ENCODE measurements around the gene RHOG. TPM values are rescaled to one million over a fixed set of nuclear protein-coding genes. Genes with fewer than 3 reads are reported as not detected.

The RHOG gene
- polyA plus RNA-seq, 4 donors: 21.9 to 32.7 (median 24.8) TPM

DNA sequence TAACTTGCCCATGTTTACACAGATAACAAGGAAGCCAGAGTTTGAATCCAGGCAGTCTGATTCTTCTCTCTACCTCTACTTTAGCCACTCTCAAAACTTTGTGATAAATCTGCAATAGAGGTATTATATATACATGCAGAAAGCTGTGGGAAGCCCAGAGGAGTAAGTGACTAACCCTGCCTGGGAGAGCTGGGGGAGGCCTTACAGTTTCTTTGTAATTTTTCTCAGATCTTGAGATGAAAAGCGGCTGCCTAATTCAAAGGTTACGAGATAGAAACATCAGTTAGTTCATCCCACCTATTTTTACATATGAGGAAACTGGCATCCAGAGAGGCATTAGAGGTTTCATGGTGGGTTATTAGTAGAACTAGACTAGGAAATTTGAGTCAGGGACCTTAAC is 19.6 kb upstream of the RHOG start:
- no peak for DNase-seq (ENCODE audit: low read depth in 4 of 4, low spot score in 2 of 4)

DNA sequence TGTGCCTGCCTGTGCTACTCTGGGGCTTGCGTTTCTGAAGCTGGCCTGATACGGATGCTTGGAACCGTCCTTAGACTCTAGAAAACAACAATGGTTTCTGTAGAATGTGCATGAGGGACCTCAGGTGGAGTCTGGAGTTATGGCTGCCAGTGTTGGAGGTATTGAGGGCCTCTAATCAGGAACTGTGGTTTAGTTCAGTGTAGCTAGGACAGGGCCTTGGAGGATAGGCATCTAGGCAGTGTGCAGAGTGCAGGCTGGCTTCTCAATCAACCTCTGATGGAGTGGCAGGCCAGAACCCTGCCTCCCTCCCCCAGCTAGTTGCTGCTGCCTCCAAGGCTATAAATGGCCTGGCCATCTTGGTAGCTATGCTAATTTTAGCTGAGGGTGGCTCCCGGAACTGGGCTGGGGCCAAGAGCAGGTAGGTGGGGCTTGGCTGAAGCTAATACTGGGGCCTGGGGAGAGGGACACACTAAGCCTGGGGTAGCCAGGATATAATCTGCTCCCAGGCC is 18.7 kb upstream of the RHOG start:
- no peak for DNase-seq (ENCODE audit: low read depth in 4 of 4, low spot score in 2 of 4)

DNA sequence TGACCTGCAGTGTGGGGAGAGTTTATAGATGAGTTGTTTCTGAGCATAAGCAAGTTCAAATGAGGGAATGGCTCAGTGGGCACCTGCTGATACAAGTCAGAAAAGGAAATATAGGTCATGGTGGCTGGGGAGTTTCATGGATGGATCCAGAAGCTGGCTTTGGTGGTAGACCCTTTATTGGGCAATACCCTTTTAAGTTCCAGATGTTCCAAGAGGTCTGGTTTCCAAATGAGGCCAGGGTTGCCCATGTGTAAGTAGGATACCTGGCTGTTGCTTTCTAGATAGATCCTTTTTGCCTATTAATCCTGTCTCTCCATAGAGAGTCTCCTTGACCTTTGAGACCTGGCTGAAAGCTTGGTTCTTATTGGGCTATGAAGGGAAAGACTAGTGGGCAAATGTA is 16.9 kb upstream of the RHOG start:
- DNase-seq (ENCODE audit: low read depth in 4 of 4, low spot score in 2 of 4): no peak

DNA sequence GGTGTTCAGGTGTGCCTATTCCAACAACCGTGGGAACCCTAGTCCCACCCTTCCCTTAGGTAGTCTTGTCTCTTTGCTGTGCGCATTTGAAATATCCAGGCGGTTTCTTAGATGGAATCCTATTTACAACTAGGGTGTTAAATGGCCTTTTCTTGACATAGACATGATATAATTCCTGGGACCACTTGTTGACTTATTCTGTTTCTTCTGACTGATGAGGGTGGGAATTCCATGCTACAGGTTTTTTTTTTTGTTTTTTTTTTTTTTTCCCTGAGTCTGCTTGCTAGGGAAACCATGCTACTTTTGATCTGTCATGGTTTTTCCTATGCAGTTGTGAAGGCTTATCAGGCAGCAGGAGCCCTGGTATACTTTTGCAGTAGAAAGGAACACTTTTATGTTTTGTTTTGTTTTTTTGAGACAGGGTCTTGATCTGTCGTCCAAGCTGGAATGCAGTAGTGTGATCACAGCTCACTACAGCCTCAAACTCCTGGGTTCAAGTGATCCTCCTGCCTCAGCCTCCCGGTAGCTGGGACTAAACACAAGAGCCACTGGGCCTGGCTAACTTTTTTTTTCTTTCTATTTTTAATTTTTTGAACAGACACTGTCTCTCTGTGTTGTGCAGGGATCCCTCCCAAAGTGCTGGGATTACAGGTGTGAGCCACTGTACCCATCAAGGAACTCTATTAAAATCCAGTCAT is 16.2 kb upstream of the RHOG start:
- no peak for DNase-seq (ENCODE audit: low read depth in 4 of 4, low spot score in 2 of 4)

DNA sequence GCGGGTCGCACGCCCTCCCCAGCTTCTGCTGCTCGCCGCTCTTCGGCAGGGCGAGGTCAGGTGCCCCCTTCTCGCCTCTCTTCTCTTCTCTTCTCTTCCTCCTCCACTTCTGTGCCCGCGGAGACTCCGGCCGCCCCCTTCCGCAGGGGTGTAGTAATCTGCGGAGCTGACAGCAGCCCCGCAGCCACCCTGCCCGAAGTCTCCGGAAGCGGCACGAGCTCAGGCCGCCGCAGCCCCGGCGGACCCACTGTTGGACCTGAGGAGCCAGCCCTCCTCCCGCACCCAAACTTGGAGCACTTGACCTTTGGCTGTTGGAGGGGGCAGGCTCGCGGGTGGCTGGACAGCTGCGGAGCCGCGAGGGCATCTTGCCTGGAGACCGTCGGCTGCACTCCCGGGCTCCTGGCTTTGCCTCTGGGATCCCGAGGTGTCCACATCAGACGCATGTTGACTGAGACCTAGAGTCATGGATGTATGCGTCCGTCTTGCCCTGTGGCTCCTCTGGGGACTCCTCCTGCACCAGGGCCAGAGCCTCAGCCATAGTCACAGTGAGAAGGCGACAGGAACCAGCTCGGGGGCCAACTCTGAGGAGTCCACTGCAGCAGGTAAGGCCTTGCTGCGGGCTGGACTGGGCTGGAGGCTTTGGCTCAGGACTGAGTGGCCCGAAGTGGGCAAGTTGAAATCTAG is 15.2 kb upstream of the RHOG start:
- DNase-seq (ENCODE audit: low read depth in 4 of 4, low spot score in 2 of 4): no peak

DNA sequence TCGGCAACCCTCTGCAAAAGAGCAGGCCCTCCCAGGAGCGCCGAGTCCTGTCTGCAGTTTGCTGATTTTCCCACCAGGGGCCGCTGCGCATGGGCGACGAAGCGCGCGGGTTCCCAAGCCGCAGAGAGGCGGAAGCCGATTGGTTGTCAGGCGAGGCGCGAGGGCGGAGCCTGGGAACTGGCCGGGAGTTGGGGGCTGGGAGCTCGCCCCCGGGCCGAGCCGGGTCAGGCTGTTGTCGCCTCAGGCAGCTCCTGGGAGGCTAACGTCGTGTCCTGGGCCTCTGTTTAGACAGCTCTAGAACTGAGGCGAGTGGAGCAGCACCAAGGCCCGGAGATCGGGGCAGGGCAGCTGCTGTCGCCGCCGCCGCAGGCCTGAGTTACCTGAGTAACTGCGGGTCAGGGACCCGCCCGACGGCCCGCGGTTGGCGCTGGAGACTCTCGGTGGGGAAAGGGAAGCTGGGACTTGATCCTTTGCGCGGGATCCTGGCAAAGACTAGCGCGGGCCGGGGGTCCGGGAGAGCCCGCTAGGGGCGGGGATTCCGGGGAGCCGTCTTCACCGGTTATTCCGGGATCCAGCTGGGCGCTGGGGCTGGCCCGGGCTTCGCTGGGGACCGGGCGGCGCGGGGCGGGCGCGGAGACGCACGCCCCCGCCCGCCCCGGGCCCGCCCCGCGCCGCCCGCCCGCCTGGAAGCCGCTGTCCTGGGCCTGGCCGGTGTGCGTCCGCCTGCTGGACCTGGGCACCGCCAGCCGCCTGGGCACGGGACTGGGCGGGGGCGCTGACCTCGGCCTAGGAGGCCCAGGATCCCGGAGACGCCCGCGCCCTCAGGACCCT is 14.4 kb upstream of the RHOG start, which contains the start of gene STIM1:
Gene STIM1, plus strand, starts transcription at position 688 of the 831 bp plus-strand sequence. CDS start 607 bp downstream, outside the sequence.
- DNase-seq (ENCODE audit: low read depth in 4 of 4, low spot score in 2 of 4): peak; percentile 83 to 91 (median 90)

DNA sequence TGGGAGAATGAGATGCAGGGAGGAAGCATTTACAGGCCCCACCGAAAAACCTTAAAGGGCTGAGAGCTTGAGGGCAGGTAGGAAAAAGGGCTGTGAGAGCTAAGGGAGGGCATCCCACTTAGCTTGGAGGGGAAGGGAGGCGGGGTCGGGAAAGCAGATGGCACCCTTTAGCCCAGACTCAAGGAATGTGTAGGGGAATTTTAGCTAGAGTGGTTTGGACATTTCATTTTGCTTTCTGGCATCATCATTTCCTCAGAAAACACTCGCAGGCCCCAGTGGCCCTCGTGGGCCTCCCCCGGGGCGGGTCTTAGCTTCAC is 13.9 kb upstream of the RHOG start:
- no peak for DNase-seq (ENCODE audit: low read depth in 4 of 4, low spot score in 2 of 4)

DNA sequence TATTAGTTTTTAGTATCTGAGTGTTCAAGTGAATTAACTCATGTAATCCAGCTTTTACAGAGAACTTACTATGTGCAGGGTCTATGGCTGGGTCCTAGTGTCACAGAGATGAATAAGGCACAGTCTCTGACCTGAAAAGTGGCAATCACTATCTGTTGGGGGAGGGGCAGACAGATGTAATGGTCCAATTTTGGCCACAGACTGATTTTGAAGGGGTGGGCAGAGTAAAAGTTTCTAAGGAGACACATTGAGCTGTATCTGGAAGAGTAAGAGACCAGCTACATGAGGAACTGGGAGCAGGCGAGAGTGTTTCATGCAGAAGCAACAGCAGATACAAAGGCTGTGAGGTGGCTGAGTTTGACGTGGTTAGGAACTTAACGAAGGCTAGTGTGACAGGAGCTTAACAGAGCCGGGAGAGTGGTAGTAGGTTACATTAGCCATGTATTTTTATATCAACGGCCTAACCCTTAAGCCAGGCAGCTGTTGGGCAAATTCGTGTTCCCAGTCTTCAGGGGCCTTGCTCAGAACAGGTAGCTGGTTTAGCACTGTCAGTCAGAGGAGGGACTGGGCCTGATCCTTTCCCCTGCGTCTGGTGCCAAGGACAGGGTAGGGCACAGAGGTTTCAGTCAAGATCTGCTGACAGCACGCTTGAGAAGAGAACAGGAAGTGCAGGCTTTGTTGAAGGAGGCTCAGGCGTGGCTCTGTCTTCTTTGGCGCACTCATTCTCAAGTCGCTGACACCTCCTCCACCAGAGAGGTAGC is 13.3 kb upstream of the RHOG start:
- DNase-seq (ENCODE audit: low read depth in 4 of 4, low spot score in 2 of 4): no peak

DNA sequence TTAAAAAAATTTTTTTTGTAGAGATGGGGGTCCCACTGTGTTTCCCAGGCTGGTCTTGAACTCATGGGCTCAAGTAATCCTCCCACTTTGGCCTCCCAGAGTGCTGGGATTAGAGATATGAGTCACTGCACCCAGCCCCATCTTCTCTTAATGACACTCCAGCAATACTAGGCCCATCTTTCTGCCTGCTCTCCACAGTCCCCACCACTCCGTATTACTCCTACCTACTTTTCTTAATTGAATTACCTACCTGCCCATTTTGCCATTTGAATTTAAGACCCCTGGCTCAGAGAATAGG is 12.7 kb upstream of the RHOG start:
- DNase-seq (ENCODE audit: low read depth in 4 of 4, low spot score in 2 of 4): no peak

DNA sequence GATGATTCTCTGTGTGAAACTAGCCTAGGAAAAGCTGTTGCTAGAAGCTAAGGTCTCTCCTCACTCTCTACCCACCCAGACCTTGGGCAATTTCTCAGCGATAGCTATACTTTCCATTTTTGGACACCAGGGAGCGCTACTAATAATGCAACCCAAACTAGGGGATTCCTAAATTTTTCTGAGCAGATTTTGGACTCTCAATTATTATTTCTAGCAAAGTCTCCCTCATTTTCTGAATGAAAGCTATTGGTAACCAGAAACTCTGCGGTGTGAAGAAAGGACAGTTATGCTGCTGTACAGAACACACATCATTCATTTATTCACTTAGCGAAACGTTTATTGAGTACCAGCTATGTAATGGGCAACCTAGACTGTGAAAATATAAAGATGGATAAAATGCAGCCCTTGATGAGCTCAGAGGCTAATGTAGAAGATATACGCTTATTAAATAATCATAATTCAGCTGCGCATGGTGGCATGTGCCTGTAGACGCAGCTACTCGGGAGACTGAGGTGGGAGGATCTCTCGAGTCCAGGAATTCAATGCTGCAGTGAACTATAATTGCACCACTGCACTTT is 8.6 kb upstream of the RHOG start:
- DNase-seq (ENCODE audit: low read depth in 4 of 4, low spot score in 2 of 4): peak in 1 of 4 donors; percentile 43

DNA sequence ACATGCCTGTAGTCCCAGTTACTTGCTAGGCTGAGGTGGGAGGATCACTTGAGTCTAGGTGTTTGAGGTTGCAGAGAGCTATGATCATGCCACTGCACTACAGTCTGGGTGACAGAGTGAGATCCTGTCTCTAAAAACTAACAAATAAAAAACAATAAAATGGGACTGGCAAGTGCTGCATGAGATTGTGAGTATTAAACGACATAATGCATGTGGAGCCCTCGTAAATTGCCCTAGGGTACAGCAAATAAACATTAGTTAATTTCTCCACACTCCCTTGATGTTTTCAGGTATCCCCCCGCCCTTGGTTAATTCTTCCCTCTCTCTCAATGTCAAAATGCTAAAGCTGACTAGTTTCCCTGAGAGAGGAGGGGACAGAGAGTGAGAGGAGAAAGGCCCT is 4.9 kb upstream of the RHOG start:
- no peak for DNase-seq (ENCODE audit: low read depth in 4 of 4, low spot score in 2 of 4)

DNA sequence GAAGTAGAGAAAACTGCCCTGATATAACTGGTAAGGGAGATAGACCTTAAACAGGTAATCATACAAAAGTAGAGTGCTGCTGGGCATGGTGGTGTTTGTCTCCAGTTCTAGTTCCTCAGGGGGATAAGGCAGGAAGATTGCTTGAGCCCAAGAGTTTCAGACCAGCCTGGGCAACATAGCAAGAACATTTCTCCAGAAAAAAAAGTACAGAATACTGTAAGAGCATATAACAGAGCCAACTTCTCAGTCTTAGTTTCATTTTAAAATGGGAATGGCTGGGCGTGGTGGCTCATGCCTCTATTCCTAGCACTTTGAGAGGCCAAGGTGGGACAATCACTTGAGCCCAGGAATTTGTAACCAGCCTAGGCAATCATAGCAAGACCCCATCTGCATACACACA is 4.5 kb upstream of the RHOG start:
- DNase-seq (ENCODE audit: low read depth in 4 of 4, low spot score in 2 of 4): no peak

DNA sequence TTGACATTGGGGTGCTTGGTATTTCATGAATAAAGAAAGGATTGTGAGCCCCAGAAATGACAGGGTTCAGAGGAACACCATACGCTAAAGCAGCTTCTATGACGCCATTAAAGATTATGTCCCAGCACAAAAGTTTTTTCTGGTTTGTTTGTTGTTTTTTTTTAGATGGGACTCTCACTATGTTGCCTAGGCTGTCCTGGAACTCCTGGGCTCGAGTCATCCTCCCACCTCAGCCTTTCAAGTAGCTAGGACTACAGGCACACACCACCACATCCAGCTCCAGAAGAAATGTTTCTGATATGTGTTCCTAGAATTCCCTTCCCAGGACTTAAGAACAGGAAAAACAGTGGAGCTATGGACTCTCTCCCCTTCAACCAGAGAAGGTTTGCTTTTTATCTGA is 2.6 kb upstream of the RHOG start:
- no peak for DNase-seq (ENCODE audit: low read depth in 4 of 4, low spot score in 2 of 4)

DNA sequence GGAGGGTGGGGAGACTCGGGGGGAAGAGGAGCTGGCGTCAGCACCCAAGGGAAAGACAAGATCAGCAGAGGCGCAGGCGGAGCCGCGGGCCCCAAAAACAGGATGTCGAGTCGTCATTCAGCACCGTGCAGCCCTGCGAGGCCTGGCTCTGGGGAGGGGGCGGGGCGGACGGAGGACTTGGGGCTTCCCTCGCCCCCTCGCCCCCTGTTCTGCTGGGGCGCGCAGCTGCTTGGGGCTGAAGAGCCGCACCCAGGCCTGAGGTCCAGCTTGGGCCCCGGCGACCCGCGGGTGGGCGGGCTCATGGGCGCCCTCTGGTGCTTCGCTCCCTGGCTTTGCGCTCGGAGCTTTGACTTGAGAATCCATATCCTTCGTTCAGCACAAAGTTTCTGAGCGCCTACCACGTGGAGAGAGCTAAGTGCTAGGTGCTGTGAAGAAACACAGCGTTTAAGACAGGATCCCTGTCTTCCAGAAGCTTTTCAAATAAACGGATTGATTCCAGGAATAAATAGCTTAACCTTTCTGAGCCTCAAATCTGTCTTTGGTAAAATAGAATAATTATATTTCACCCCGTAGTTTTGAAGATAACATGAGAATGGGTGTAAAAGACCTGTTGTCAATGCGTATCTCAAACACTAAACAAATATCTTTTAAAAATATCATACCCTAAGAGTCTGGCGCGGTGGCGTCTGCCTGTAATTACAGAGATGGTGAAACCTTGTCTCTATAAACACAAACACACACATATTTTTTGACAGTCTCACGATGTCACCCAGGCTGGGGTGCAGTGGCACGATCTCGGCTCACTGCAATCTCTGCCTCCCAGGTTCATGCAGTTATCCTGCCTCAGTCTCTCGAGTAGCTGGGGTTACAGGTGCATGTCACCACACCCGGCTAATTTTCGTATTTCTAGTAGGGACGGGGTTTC is 929 bp upstream of the RHOG start:
- peak in 2 of 4 donors; percentile 64 to 69 for DNase-seq (ENCODE audit: low read depth in 4 of 4, low spot score in 2 of 4)

DNA sequence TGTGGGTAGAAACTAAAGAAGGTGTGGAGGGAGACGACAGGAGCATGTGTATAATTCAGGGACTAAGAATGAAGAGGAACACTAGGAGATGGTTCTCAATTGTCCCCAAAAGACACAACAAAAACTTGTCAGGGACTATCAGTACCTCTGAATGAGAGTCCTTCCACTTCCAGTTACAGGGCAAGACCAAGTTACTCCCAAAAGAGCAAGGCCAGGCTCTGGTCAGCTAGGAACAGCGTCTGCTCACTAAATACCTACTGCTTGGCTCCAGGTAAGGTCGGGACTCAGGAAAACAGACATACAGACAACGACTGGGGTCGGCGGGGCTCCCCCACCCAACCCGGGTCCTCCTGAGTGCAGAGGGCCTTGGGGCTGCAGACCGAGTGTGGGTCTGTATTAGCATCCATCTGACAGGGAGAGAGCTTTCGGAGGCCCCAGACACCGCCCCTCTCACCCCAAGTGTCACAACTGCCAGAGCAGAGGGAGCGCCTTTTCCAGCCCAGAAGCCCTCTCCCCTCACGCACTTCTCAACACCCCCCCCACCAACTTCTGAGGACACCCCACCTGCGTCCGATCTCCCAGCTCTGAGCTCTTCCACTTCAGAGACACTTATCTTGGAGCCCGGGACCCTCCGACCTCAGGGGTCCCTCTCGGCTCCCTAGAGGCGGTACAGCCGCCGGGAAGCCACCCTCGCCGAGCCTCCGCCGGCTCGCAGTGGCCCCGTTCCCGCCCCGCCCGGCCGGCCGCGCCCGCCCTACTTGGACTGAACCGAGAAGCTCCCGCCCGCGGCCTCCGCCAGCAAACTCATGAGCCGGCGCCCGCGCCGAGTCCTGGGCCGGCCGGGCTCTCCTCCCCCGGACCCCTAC is 522 bp downstream of the RHOG start:
- peak in 1 of 4 donors; percentile 37 for DNase-seq (ENCODE audit: low read depth in 4 of 4, low spot score in 2 of 4)

DNA sequence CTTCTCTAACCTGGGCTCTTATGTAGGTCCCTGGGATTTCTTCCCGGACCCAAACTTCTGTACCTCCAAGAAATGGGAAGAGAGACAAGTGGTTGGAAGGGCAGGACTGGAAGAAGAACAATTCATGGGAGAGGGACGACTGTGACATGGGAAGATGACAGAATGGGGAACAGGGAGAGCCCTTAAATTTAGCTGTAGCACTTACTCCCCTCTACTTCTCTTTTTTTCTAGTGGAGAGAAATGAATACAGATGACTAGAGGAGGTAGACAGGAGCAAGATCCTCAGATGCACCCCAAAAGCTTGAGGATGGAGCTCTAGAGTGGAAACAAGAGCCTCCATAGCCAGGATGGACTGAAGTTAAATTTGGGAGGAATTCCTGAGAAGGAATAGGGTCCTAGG is 2.3 kb downstream of the RHOG start:
- no peak for DNase-seq (ENCODE audit: low read depth in 4 of 4, low spot score in 2 of 4)

DNA sequence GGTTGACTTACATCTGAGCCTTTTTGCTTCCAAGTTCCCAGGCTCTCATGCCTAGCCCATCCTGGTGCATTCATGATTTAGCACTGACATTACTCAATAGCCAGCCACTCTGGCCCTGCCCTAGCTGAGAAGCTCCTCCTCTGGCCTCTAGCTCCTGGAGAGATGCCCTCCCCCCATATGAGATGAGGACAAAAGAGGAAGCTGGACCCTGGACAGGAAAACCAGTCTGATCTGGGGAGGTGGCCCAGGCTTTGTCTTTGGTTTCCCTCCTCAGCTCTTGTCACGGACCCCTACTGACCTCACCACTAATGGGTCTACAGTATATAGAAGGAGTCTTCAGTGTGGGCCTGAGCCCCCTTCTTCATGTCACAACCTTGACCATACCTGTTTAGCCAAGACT is 3.0 kb downstream of the RHOG start:
- no peak for DNase-seq (ENCODE audit: low read depth in 4 of 4, low spot score in 2 of 4)

DNA sequence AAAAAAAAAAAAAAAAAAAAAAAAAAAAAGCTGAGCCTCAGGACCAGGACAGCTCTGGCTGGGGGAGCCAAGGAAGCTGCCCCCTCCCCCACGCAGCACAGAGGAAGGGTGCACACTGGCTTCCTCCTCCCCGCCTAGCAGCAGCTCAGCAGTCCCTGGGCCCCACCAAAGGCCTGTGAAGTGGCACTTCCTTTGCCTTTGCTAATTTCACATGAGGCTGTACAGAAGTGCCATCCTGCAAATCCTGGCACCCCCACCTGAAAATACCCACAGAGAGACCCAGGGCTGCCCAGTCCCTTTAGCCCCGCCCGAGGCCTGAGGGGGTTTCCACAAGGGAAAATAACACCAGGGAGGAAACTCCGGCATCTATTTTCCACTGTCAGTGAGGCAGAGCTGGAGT is 3.9 kb downstream of the RHOG start:
- no peak for DNase-seq (ENCODE audit: low read depth in 4 of 4, low spot score in 2 of 4)

DNA sequence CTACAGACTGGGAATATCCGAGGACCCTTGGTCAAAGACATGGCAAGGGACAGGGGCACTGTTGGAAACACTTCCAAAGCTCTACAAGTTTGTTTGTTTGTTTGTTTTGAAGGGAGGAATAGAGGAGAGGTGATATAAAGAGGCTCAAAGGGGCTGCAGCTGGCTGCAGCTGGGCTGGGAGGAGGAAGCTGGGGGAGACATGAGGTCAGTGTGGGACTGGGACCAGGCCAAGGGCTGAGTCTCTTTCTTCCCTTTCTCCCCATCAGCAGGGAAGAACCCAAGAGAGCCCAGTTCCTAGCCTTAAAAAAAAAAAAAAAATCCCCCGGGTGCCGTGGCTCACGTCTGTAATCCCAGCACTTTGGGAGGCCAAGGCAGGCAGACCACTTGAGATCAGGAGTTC is 5.0 kb downstream of the RHOG start:
- no peak for DNase-seq (ENCODE audit: low read depth in 4 of 4, low spot score in 2 of 4)

Measured in left renal cortex interstitium (tissue), 4 donors.